Mesothelial cell of epicardium (in vitro differentiated cells): ENCODE data around the gene MPDU1. TPM values are rescaled to one million over a fixed set of nuclear protein-coding genes. Genes with fewer than 3 reads are reported as not detected.

ENCODE experiments used
- DNase-seq, 2 experiments: peaks; one replicate each; pipeline ENCODE4 v3.0.0; 2021; ENCODE audit warnings: low spot score in 2 of 2; ENCODE audit not compliant: unreplicated experiment in 2 of 2
- H3K27ac Mint-ChIP-seq: 2 replicates; pipeline ENCODE4 v1.8.0; 2021; ENCODE audit warnings: mixed read lengths
- H3K27me3 Mint-ChIP-seq: 2 replicates; pipeline ENCODE4 v1.8.0; 2021; ENCODE audit warnings: low read depth, mixed read lengths
- H3K36me3 Mint-ChIP-seq: 2 replicates; pipeline ENCODE4 v1.8.0; 2021; ENCODE audit warnings: mixed read lengths
- H3K4me1 Mint-ChIP-seq: 2 replicates; pipeline ENCODE4 v1.8.0; 2021; ENCODE audit warnings: mixed read lengths
- H3K4me3 Mint-ChIP-seq: 2 replicates; pipeline ENCODE4 v1.8.0; 2021; ENCODE audit warnings: mild to moderate bottlenecking, moderate library complexity, mixed read lengths
- H3K9me3 Mint-ChIP-seq: 2 replicates; pipeline ENCODE4 v1.8.0; 2021; ENCODE audit warnings: mixed read lengths
- total RNA-seq: library from RNA; stranded (reverse); gene quantifications from 3 replicates; pipeline ENCODE4 v1.2.1, GENCODE V29; 2021
- TF ChIP-seq, protein P1 (sequence below): fragments of 200-600 bp; sonication (generic); IDR thresholded peaks from one replicate; pipeline ENCODE4 v1.5.0; 2021; ENCODE audit warnings: antibody characterized with exemption; ENCODE audit not compliant: unreplicated experiment

Gene MPDU1
- total RNA-seq, 1 donor from 2014 or later, result 44.8 TPM

- no peak overlapping the region for H3K4me3 Mint-ChIP-seq
- no peaks in the 10 kb centered on the region for H3K9me3 Mint-ChIP-seq
- H3K4me1 Mint-ChIP-seq, result peaks cover 20% of the 10 kb centered on the region
- no peaks in the 10 kb centered on the region for H3K27me3 Mint-ChIP-seq
- H3K27ac Mint-ChIP-seq, result no peak overlapping the region
- no peaks in the 10 kb centered on the region for H3K36me3 Mint-ChIP-seq
- DNase-seq, result no peak
- TF ChIP-seq, protein P1, sequence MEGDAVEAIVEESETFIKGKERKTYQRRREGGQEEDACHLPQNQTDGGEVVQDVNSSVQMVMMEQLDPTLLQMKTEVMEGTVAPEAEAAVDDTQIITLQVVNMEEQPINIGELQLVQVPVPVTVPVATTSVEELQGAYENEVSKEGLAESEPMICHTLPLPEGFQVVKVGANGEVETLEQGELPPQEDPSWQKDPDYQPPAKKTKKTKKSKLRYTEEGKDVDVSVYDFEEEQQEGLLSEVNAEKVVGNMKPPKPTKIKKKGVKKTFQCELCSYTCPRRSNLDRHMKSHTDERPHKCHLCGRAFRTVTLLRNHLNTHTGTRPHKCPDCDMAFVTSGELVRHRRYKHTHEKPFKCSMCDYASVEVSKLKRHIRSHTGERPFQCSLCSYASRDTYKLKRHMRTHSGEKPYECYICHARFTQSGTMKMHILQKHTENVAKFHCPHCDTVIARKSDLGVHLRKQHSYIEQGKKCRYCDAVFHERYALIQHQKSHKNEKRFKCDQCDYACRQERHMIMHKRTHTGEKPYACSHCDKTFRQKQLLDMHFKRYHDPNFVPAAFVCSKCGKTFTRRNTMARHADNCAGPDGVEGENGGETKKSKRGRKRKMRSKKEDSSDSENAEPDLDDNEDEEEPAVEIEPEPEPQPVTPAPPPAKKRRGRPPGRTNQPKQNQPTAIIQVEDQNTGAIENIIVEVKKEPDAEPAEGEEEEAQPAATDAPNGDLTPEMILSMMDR, result no peak
Measured at GRCh38 chr17:7553356-7553755, 30.3 kb upstream of the MPDU1 start.

- Mint-ChIP-seq H3K9me3 (no peaks in the 10 kb centered on the region), H3K4me1 (peaks cover 35% of the 10 kb centered on the region), H3K27me3 (no peaks in the 10 kb centered on the region), H3K27ac (no peak overlapping the region), H3K36me3 (no peaks in the 10 kb centered on the region), H3K4me3 (no peak overlapping the region)
- no peak for DNase-seq
- TF ChIP-seq, protein P1, result no peak
Measured at GRCh38 chr17:7555320-7555948, 28.2 kb upstream of the MPDU1 start.

- Mint-ChIP-seq H3K36me3 (no peaks in the 10 kb centered on the region), H3K4me3 (no peak overlapping the region), H3K27me3 (no peaks in the 10 kb centered on the region), H3K4me1 (peaks cover 40% of the 10 kb centered on the region), H3K9me3 (no peaks in the 10 kb centered on the region), H3K27ac (no peak overlapping the region)
- DNase-seq, result no peak
- TF ChIP-seq, protein P1, result no peak
Measured at GRCh38 chr17:7556627-7557026, 27.0 kb upstream of the MPDU1 start.

- DNase-seq, result no peak
- TF ChIP-seq, protein P1, result no peak
- H3K4me1 Mint-ChIP-seq, result peaks cover 40% of the 10 kb centered on the region
- no peaks in the 10 kb centered on the region for H3K9me3 Mint-ChIP-seq
- no peaks in the 10 kb centered on the region for H3K36me3 Mint-ChIP-seq
- H3K27me3 Mint-ChIP-seq, result no peaks in the 10 kb centered on the region
- no peak overlapping the region for H3K27ac Mint-ChIP-seq
- H3K4me3 Mint-ChIP-seq, result no peak overlapping the region
Measured at GRCh38 chr17:7557147-7557764, 26.4 kb upstream of the MPDU1 start.

DNA sequence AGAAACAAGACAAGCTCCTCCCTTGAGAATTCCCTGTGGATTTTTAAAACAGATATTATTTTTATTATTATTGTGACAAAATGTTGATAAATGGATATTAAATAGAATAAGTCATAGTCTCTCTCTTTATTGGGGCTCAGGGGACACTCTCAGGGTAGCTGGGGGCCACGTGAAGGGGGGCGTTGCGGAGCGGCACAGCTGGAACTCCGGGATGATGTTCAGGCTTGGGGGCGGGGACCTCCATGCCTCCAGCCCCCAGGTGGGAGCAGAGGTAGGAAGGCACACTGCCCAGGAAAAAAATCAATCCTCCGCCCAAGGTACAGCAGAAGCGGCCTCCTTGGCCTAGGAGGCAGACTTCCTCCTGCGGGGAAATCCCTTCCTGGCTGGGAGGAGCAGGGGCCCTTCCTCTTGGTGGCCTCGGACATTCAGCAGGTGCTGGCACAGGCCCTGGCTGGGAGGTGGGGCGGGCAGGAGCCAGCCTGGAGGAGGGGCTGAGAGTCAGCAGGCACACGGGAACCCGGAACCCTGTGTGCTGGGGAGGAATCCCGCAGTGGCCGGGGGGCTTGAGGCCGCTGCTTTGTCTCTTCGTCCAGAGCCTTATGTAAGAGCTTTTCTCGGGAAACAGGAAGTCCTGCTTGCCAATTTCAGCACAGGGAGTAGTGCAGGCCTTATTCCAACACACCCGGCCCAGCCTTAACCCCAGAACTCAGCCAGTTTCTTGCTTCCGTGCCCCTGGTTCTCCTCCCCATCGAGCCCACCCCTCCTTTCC is 25.7 kb upstream of the MPDU1 start:
- Mint-ChIP-seq H3K4me3 (peak overlapping the region; percentile 47), H3K27me3 (no peaks in the 10 kb centered on the region), H3K27ac (peak overlapping the region; percentile 95), H3K9me3 (no peaks in the 10 kb centered on the region), H3K36me3 (peaks cover 3% of the 10 kb centered on the region), H3K4me1 (peaks cover 47% of the 10 kb centered on the region)
- DNase-seq, result no peak
- TF ChIP-seq, protein P1, result no peak
